Stomach smooth muscle (tissue), 2 donors: ENCODE measurements around the gene NSUN3.
A peak's percentile ranks its signal among the peaks of the same experiment; 100 is the strongest.

Source experiments
- H3K27ac ChIP-seq: one replicate; pipeline ENCODE4 v1.7.0; 2013; ENCODE audit warnings: mild to moderate bottlenecking, low read length, inconsistent platforms
- H3K27me3 ChIP-seq, 2 donors: one replicate each; pipeline ENCODE4 v1.7.0; 2013; ENCODE audit warnings: low read length in 2 of 2; ENCODE audit not compliant: insufficient read depth in 2 of 2, control insufficient read depth in 1 of 2
- H3K36me3 ChIP-seq, 2 donors: one replicate each; pipeline ENCODE4 v1.7.0; 2013; ENCODE audit warnings: low read length in 2 of 2; ENCODE audit not compliant: control insufficient read depth in 2 of 2, insufficient read depth in 2 of 2
- H3K4me1 ChIP-seq: one replicate; pipeline ENCODE4 v1.7.0; 2013; ENCODE audit warnings: low read length; ENCODE audit not compliant: control insufficient read depth, insufficient read depth
- H3K4me3 ChIP-seq, 2 donors: one replicate each; pipeline ENCODE4 v1.7.0; 2013; ENCODE audit warnings: low read length in 2 of 2
- H3K9ac ChIP-seq, 2 donors: one replicate each; pipeline ENCODE4 v1.7.0; 2013; ENCODE audit warnings: low read length in 2 of 2, mild to moderate bottlenecking in 1 of 2
- H3K9me3 ChIP-seq, 2 donors: one replicate each; pipeline ENCODE4 v1.7.0; 2013; ENCODE audit warnings: low read length in 2 of 2; ENCODE audit not compliant: control insufficient read depth in 2 of 2
- donor health status: healthy.
- donor health status: Pancreatic carcinoma.

NSUN3 gene

GRCh38 chr3:94046533-94046932 lies 16.3 kb upstream of the NSUN3 start:
- H3K4me3 ChIP-seq, result no peak overlapping the region
- no peak overlapping the region for H3K9ac ChIP-seq
- H3K27me3 ChIP-seq, result no peaks in the 10 kb centered on the region
- peaks cover 0 to 2% of the 10 kb centered on the region in 2 donors for H3K36me3 ChIP-seq
- no peak overlapping the region for H3K27ac ChIP-seq
- no peaks in the 10 kb centered on the region for H3K9me3 ChIP-seq
- H3K4me1 ChIP-seq, result no peaks in the 10 kb centered on the region

- Histone ChIP-seq H3K27ac (no peak overlapping the region), H3K36me3 (peaks cover 2 to 5% of the 10 kb centered on the region in 2 donors), H3K4me3 (no peak overlapping the region)
Observed at GRCh38 chr3:94049267-94049666, 13.6 kb upstream of the NSUN3 start.

GRCh38 chr3:94050546-94050945 lies 12.3 kb upstream of the NSUN3 start:
- Histone ChIP-seq H3K4me1 (no peaks in the 10 kb centered on the region), H3K4me3 (no peak overlapping the region), H3K36me3 (peaks cover 2 to 5% of the 10 kb centered on the region in 2 donors), H3K27ac (no peak overlapping the region), H3K27me3 (no peaks in the 10 kb centered on the region), H3K9ac (no peak overlapping the region), H3K9me3 (no peaks in the 10 kb centered on the region)

More at GRCh38 chr3:94049267-94049666, 13.6 kb upstream of the NSUN3 start:
- H3K4me1 ChIP-seq, result no peaks in the 10 kb centered on the region
- no peaks in the 10 kb centered on the region for H3K9me3 ChIP-seq
- H3K9ac ChIP-seq, result no peak overlapping the region
- H3K27me3 ChIP-seq, result no peaks in the 10 kb centered on the region

DNA sequence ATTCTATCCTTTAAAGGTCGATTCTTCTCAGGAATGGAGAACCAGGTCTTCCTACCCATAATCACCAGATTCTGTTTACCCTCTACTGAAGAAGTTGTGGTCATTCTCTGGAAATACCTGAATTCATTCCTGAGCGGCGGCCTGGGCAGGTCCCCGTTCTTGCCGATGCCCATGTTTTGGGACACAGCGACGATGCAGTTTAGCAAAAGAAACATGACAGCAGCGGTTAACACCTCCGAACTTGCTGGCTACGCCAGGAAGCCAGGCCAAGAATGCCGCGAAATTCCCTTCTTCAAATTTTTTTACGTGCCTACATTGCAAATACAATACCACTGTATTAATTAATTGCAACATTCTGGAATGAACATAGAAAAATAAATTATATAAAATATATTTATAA lies 1.6 kb upstream of the NSUN3 start:
- H3K27me3 ChIP-seq, result no peaks in the 10 kb centered on the region
- H3K36me3 ChIP-seq, result peaks cover 0 to 3% of the 10 kb centered on the region in 2 donors
- no peaks in the 10 kb centered on the region for H3K9me3 ChIP-seq
- H3K27ac ChIP-seq, result no peak overlapping the region
- H3K4me3 ChIP-seq, result no peak overlapping the region
- peaks cover 7% of the 10 kb centered on the region for H3K4me1 ChIP-seq
- no peak overlapping the region for H3K9ac ChIP-seq

DNA sequence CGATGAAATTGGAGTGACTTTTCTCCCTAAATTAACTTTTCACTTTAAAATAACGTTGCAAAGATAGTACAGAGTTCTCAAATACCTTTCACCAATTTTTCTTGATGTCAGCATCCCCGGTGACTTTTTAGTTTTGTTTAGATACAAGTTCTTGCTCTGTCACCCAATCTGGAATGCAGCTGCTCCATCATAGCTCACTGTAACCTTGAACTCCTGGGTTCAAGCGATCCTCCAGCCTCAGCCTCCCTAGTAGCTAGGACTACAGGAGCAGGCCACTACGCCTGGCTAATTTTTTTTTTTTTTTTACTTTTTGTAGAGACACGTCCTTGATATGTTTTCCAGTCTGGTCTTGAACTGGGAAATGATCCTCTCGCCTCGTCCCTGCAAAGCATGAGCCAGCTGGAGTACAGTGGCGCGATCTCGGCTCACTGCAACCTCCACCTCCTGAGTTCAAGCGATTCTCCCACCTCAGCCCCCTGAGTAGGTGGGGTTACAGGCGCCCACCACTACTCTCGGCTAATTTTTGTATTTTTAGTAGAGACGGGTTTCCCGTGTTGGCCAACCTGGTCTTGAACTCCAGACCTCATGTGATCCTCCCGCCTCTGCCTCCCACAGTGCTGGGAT lies 747 bp downstream of the NSUN3 start:
- peak overlapping the region; percentile 90 to 91 for H3K4me3 ChIP-seq
- peaks cover 5 to 8% of the 10 kb centered on the region in 2 donors for H3K36me3 ChIP-seq
- peaks cover 7% of the 10 kb centered on the region for H3K4me1 ChIP-seq
- H3K27me3 ChIP-seq, result no peaks in the 10 kb centered on the region
- peak overlapping the region; percentile 95 to 96 for H3K9ac ChIP-seq
- no peaks in the 10 kb centered on the region for H3K9me3 ChIP-seq
- peak overlapping the region; percentile 92 for H3K27ac ChIP-seq

- Histone ChIP-seq H3K4me3 (peak overlapping the region; percentile 90 to 91), H3K27ac (no peak overlapping the region), H3K9ac (no peak overlapping the region)
Observed at GRCh38 chr3:94064243-94064860, 1.5 kb downstream of the NSUN3 start.

GRCh38 chr3:94065122-94065521 lies 2.3 kb downstream of the NSUN3 start:
- no peaks in the 10 kb centered on the region for H3K27me3 ChIP-seq
- no peaks in the 10 kb centered on the region for H3K9me3 ChIP-seq
- H3K4me1 ChIP-seq, result peaks cover 7% of the 10 kb centered on the region
- no peak overlapping the region for H3K9ac ChIP-seq
- no peak overlapping the region for H3K4me3 ChIP-seq
- no peak overlapping the region for H3K27ac ChIP-seq
- peaks cover 5% of the 10 kb centered on the region in 2 donors for H3K36me3 ChIP-seq

More at GRCh38 chr3:94064243-94064860, 1.5 kb downstream of the NSUN3 start:
- H3K36me3 ChIP-seq, result peaks cover 5% of the 10 kb centered on the region in 2 donors
- H3K27me3 ChIP-seq, result no peaks in the 10 kb centered on the region
- H3K9me3 ChIP-seq, result no peaks in the 10 kb centered on the region
- peaks cover 7% of the 10 kb centered on the region for H3K4me1 ChIP-seq

DNA sequence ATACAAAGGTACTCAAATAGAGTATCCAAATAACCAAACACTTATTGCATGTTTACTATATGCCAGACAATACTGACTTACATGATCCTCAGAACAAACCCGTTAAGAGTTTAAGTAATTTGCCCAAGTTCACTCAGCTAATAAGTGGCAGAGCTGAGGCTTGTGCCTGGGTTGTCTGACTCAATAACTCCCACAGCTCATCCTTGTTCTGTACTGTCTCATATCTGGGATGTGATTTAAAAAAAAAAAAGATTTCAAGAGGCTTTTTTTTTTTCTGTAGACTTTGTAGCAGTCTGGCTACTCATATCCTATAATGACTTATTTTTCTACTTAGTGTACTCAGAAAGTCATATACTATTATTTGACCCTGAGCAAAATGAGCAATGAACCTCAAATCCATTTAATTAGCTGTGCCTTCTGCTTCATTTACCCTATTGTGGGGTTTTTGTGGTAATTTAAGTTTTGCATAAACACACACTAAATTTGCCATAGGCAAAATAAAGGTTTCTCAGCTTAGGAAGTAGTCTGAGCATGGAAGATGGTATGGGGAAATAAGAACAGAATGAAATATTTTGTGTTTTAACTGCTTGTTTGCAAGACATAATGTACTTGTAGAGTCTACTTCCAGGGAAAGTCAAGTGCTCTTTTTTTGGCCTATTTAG lies 3.1 kb downstream of the NSUN3 start:
- Histone ChIP-seq H3K9ac (no peak overlapping the region), H3K9me3 (no peaks in the 10 kb centered on the region), H3K36me3 (peaks cover 5% of the 10 kb centered on the region in 2 donors), H3K27me3 (no peaks in the 10 kb centered on the region), H3K27ac (no peak overlapping the region), H3K4me1 (peaks cover 7% of the 10 kb centered on the region), H3K4me3 (no peak overlapping the region)

- Histone ChIP-seq H3K9ac (no peak overlapping the region), H3K9me3 (no peaks in the 10 kb centered on the region), H3K4me1 (peaks cover 7% of the 10 kb centered on the region), H3K4me3 (no peak overlapping the region), H3K27ac (no peak overlapping the region), H3K36me3 (peaks cover 5 to 7% of the 10 kb centered on the region in 2 donors), H3K27me3 (no peaks in the 10 kb centered on the region)
Observed at GRCh38 chr3:94066506-94067500, 3.9 kb downstream of the NSUN3 start.

- Histone ChIP-seq H3K4me3 (no peak overlapping the region), H3K9me3 (no peaks in the 10 kb centered on the region), H3K4me1 (no peaks in the 10 kb centered on the region), H3K27me3 (no peaks in the 10 kb centered on the region), H3K36me3 (peaks cover 5 to 9% of the 10 kb centered on the region in 2 donors), H3K27ac (no peak overlapping the region), H3K9ac (no peak overlapping the region)
Observed at GRCh38 chr3:94069194-94069813, 6.4 kb downstream of the NSUN3 start.
